DOHH2 (cell line): ENCODE measurements around the gene CASR.

Source experiments
- H3F3A ChIP-seq: fragments of 200-600 bp; sonication (generic), shearing (Covaris generic); 2 replicates; pipeline ENCODE4 v1.6.0; 2016; ENCODE audit warnings: antibody characterized with exemption, mild to moderate bottlenecking; ENCODE audit not compliant: control insufficient read depth, insufficient read depth
- H3K27ac ChIP-seq: fragments of 200-600 bp; sonication (generic); 2 replicates; pipeline ENCODE4 v1.5.1; 2014; ENCODE audit warnings: low read depth, mild to moderate bottlenecking, low read length, moderate library complexity
- H3K27me3 ChIP-seq: fragments of 200-600 bp; sonication (generic); 2 replicates; pipeline ENCODE4 v1.6.1; 2014; ENCODE audit warnings: mild to moderate bottlenecking, low read length, mixed read lengths; ENCODE audit not compliant: control insufficient read depth
- H3K36me3 ChIP-seq: fragments of 200-600 bp; sonication (generic); 2 replicates; pipeline ENCODE4 v1.6.1; 2014; ENCODE audit warnings: mild to moderate bottlenecking, low read length, moderate library complexity, mixed read lengths; ENCODE audit not compliant: control insufficient read depth
- H3K4me1 ChIP-seq: fragments of 200-600 bp; sonication (generic); 2 replicates; pipeline ENCODE4 v1.6.1; 2014; ENCODE audit warnings: mild to moderate bottlenecking, low read length, mixed read lengths; ENCODE audit not compliant: control insufficient read depth
- H3K4me2 ChIP-seq: fragments of 200-600 bp; sonication (generic); 2 replicates; pipeline ENCODE4 v1.6.0; 2014; ENCODE audit warnings: mild to moderate bottlenecking, low read length, moderate library complexity
- H3K4me3 ChIP-seq: fragments of 200-600 bp; sonication (generic); 2 replicates; pipeline ENCODE4 v1.5.1; 2014; ENCODE audit warnings: mild to moderate bottlenecking, low read length, mixed read lengths
- H3K79me2 ChIP-seq: fragments of 200-600 bp; sonication (generic); 2 replicates; pipeline ENCODE4 v1.6.1; 2014; ENCODE audit warnings: mild to moderate bottlenecking, low read length, mixed read lengths; ENCODE audit not compliant: control insufficient read depth
- H3K9me2 ChIP-seq: fragments of 200-600 bp; sonication (generic); replicated peaks from 2 replicates; pipeline ENCODE4 v1.6.1; 2014; ENCODE audit warnings: mild to moderate bottlenecking, low read length, mixed read lengths; ENCODE audit not compliant: control insufficient read depth
- H3K9me3 ChIP-seq: fragments of 200-600 bp; sonication (generic); 2 replicates; pipeline ENCODE4 v1.6.1; 2014; ENCODE audit warnings: antibody characterized with exemption, low read length, mixed read lengths; ENCODE audit not compliant: control insufficient read depth, insufficient read depth
- H4K20me1 ChIP-seq: fragments of 200-600 bp; sonication (generic); 2 replicates; pipeline ENCODE4 v1.6.0; 2014; ENCODE audit warnings: low read depth, mild to moderate bottlenecking, antibody characterized with exemption, low read length, moderate library complexity; ENCODE audit not compliant: control insufficient read depth, insufficient read depth
- EZH2phosphoT487 ChIP-seq: fragments of 200-600 bp; sonication (generic); IDR thresholded peaks from 2 replicates; pipeline ENCODE4 v1.6.1; 2017; ENCODE audit warnings: borderline replicate concordance, mild to moderate bottlenecking, antibody characterized with exemption, low read length, moderate library complexity, mixed read lengths
- TF ChIP-seq, protein P1 (sequence below): fragments of 200-600 bp; sonication (generic); IDR thresholded peaks from one replicate; pipeline ENCODE4 v1.5.1; 2014; ENCODE audit warnings: antibody characterized with exemption, mild to moderate bottlenecking, low read depth, low read length; ENCODE audit not compliant: poor library complexity, severe bottlenecking

Gene CASR

DNA sequence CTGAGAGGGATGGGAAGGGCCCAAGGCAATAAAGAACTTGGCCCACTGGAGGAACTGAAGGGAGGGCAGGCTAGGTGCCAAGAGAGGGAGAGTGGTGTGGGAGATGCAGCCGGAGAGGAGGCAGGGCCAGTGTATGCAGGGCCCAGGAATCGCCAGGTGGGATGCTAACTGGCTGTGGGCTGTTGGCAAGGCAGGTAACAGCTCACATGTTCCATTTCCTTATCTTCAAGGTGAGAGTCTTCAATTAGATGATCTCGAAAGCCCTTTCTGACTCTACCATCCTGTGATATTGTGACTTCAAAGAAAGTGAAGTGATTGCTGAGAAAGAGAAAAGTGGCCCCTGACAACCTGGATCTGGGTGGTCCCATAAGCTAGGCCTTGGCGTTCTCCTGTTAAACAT lies 49.0 kb downstream of the CASR start:
- Histone ChIP-seq H3K9me2 (no peaks in the 10 kb centered on the region), H3F3A (no peaks in the 10 kb centered on the region), H3K79me2 (no peaks in the 10 kb centered on the region), H4K20me1 (no peaks in the 10 kb centered on the region), H3K9me3 (no peaks in the 10 kb centered on the region), H3K36me3 (no peaks in the 10 kb centered on the region), H3K4me2 (no peak overlapping the region), H3K27ac (no peak overlapping the region), H3K27me3 (peaks cover 36% of the 10 kb centered on the region), H3K4me1 (no peaks in the 10 kb centered on the region), H3K4me3 (no peak overlapping the region)
- TF ChIP-seq, protein P1, sequence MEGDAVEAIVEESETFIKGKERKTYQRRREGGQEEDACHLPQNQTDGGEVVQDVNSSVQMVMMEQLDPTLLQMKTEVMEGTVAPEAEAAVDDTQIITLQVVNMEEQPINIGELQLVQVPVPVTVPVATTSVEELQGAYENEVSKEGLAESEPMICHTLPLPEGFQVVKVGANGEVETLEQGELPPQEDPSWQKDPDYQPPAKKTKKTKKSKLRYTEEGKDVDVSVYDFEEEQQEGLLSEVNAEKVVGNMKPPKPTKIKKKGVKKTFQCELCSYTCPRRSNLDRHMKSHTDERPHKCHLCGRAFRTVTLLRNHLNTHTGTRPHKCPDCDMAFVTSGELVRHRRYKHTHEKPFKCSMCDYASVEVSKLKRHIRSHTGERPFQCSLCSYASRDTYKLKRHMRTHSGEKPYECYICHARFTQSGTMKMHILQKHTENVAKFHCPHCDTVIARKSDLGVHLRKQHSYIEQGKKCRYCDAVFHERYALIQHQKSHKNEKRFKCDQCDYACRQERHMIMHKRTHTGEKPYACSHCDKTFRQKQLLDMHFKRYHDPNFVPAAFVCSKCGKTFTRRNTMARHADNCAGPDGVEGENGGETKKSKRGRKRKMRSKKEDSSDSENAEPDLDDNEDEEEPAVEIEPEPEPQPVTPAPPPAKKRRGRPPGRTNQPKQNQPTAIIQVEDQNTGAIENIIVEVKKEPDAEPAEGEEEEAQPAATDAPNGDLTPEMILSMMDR: no peak
- TF ChIP-seq EZH2phosphoT487: no peak

DNA sequence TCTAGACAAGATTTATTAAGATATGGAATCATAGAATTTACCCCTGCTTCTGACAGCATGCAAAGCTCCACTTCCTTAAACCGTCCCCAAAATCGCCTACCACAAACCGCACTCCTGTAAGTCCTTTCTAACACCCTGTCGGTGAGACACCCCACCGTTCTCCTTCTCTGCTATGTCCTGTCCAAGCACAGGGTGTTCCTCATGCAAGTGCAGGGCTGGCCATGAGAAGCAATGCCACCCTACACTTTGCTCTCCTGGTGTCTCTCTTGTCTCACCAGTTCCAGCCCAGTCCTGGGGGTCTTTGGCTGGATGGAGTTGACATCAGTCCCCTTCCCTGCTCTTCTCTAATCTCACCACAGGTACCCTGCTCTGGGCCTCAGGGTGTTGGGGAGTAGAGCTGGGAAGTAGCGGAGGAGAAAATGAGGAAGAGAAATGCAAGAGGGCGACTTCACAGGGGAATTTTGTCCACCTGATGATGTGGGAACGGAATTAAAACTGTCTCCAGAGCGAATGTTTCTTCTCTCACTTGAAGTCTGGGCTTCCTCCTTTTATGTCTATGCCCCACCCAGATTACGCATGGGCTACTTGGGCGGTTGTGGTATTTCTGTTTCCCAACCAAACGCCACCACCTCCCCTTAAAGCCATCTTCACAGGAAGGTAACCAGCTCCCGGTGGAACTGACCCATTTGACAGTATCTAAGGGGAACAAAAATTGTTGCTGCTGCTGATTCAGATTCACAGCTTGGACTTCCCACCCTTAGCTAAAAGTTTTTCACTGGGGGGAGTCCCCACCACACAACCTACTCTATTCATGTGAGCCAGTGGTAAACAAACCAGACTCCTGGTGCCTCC lies 49.9 kb downstream of the CASR start:
- Histone ChIP-seq H3K4me3 (no peak overlapping the region), H4K20me1 (no peaks in the 10 kb centered on the region), H3K36me3 (no peaks in the 10 kb centered on the region), H3K4me1 (no peaks in the 10 kb centered on the region), H3K9me2 (no peaks in the 10 kb centered on the region), H3K27ac (no peak overlapping the region), H3K79me2 (no peaks in the 10 kb centered on the region), H3F3A (no peaks in the 10 kb centered on the region), H3K9me3 (no peaks in the 10 kb centered on the region), H3K27me3 (peaks cover 36% of the 10 kb centered on the region), H3K4me2 (no peak overlapping the region)
- TF ChIP-seq EZH2phosphoT487: no peak
- TF ChIP-seq, protein P1: no peak

DNA sequence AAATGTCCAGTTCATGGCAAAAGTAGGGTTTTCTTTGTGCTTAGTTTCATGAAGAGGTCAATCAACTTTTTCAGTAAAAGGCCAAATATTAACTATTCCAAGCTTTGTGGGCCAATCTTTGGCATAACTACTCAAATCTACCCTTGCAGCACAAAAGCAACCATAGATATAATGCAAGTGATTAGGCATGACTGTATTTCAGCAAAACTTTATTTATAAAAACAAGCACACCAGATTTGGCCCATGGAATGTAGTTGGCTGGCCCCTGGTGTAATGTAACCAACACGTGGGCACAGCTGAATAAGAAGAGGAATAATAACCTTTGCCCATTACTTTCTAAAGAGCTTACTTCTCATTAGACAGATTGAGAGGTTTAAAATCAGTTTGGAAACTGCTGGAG lies 50.6 kb downstream of the CASR start:
- Histone ChIP-seq H3K36me3 (no peaks in the 10 kb centered on the region), H4K20me1 (no peaks in the 10 kb centered on the region), H3K27ac (no peak overlapping the region), H3K27me3 (peaks cover 36% of the 10 kb centered on the region), H3K79me2 (no peaks in the 10 kb centered on the region), H3K4me2 (no peak overlapping the region), H3K4me3 (no peak overlapping the region), H3K9me3 (no peaks in the 10 kb centered on the region), H3K4me1 (no peaks in the 10 kb centered on the region), H3F3A (no peaks in the 10 kb centered on the region), H3K9me2 (no peaks in the 10 kb centered on the region)
- TF ChIP-seq, protein P1: no peak
- no peak for TF ChIP-seq EZH2phosphoT487
